ENCODE measurements around the gene PHKA2. TPM values are rescaled to one million over a fixed set of nuclear protein-coding genes. Genes with fewer than 3 reads are reported as not detected.
"Not testable (repeated sequence)": the region's sequence is repeated elsewhere in the genome, so short reads cannot be mapped to it uniquely, and the experiment has no call there.

PHKA2 gene
- polyA plus RNA-seq, 2 of the 4 experiments (the other 2 are of a cell fraction), result 16.1 to 21.2 TPM

DNA sequence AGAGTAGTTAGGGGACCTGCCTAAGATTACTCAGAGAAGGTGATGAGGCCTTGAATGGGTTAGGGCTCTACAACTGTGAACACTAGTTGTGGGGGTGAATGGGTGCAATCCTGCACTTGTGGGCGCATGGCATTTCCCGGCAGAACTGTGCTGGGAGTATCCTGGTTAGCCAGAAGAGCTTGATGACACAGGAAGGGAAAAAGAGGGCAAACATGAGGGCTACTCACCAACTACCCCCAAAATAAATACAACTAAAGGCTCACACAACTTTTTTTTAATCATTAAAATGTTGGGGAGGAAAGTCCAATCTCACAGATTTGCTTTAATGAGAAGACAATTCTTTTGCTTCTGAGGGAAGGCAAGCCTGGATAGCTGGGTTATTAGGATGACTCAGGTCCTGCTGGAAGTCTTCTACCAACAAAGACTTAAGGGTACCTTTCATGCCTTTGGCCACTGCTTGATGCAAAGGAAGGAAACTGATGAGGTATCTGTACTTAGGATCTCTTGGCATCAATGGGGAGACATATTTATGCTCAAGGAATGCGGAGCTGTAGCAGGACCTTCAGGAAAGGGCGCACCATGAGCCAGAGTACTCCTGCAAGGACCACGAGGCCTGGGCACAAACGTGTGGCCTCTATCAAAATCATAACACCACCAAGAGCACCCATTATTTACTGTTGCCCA is 2.6 kb downstream of the PHKA2 start (continued):
- no peak for TF ChIP-seq CBX8 (IDR thresholded peaks at IDR 0.05)
- TF ChIP-seq, protein P1, sequence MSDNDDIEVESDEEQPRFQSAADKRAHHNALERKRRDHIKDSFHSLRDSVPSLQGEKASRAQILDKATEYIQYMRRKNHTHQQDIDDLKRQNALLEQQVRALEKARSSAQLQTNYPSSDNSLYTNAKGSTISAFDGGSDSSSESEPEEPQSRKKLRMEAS (IDR thresholded peaks at IDR 0.05), result no peak

- FAIRE-seq; H3K27ac ChIP-seq; H3K4me2 ChIP-seq; H3K4me3 ChIP-seq; H3K9me3 ChIP-seq; DNase-seq (ENCODE audit: low read depth in 1 of 2, low spot score in 1 of 2); POLR2A ChIA-PET; ATAC-seq: not testable (repeated sequence)
- CTCF ChIA-PET, result interaction anchor here (0.7 to 1.0 kb wide), 2 partner anchors 16 to 28 kb away, joined by 3 read pairs; no protein-coding TSS in a partner anchor
- H3K4me1 ChIP-seq, result peaks cover 19% of the 10 kb centered on the region; the same call in 2 of the 3 replicates
- WGBS (ENCODE audit: missing lambda C conversion rate), result 85% methylated on average over 5 of the region's 6 CpGs
Measured at GRCh38 chrX:18980262-18980661, 3.7 kb downstream of the PHKA2 start.

DNA sequence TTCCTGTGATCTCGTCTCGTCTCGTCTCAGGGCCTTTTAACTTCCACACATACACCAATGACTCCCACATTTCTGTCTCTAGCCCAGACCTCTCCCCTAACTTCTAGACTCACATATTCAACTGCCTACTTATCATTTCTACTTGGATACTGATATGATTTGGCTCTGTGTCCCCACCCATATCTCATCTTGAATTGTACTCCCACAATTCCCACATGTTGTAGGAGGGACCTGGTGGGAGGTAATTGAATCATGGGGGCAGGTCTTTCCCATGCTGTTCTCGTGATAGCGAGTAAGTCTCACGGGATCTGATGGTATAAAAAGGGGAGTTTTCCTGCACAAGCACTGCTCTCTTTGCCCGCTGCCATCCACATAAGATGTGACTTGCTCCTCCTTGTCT is 8.9 kb downstream of the PHKA2 start:
- 96% methylated on average over 7 of the region's 7 CpGs for WGBS (ENCODE audit: missing lambda C conversion rate)
- ChIA-PET CTCF (no interaction called here), POLR2A (no interaction called here)
- Histone ChIP-seq H3K4me2 (no peak overlapping the region), H3K9me3 (no peaks in the 10 kb centered on the region), H3K27ac (no peak overlapping the region), H3K4me1 (0 out of 3 replicates have a peak, but pooled peaks cover 4% of the 10 kb centered on the region), H3K4me3 (no peak overlapping the region)
- TF ChIP-seq NR3C1 (IDR thresholded peaks at IDR 0.05) (no peak), ZC3H11A (IDR thresholded peaks at IDR 0.05) (no peak), RFX5 (IDR thresholded peaks at IDR 0.05) (no peak), RARB (CRISPR knock-in tag; IDR thresholded peaks at IDR 0.05) (no peak), CEBPB (IDR thresholded peaks at IDR 0.05) (no peak), ZFP36 (IDR thresholded peaks at IDR 0.05; ENCODE audit: borderline replicate concordance, partially characterized antibody) (no peak), ESRRA (IDR thresholded peaks at IDR 0.05; ENCODE audit: borderline replicate concordance, low read length) (no peak), FOSB (CRISPR knock-in tag; IDR thresholded peaks at IDR 0.05) (no peak), NFE2L2 (conservative IDR thresholded peaks at IDR 0.05; ENCODE audit: low read length) (no peak), NPAS2 (CRISPR knock-in tag; IDR thresholded peaks at IDR 0.05; ENCODE audit: borderline replicate concordance) (no peak), RAD21 (conservative IDR thresholded peaks at IDR 0.05 in 1 of 2, IDR thresholded peaks at IDR 0.05 in 1 of 2) (no peak)
- ATAC-seq, result no peak
- no peak for FAIRE-seq
- no peak for DNase-seq (ENCODE audit: low read depth in 1 of 2, low spot score in 1 of 2)

DNA sequence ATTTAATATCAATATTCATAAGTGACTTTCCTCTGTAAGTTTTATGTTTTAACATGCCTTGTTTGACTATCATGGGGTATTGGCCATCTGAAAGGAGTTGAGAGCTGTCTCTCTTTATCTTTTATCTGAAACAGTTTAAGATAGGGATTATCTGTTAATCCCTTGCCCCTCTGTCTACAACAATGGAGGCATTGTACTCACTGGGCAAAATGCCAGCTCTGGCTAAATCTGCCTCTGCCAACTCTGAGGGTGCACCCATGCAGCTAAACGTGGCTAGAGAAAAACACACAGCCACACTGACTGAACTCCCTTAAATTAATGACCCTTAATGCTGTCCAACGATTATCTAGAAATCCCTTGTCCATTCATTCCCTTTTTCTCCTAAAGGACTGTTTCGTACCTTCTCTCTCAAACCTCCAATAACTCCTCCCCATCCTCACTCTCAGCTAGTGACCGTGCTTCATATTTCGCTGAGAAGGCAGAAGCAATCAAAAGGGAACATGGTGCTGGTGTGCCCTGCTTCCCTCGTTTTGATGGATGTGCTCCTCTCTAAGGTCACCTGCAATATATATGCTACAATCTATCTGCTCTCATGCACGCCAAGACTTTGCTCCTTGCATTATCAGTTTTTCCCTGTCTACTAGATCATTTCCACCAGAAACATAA is 10.3 kb downstream of the PHKA2 start:
- WGBS (ENCODE audit: missing lambda C conversion rate), result 80% methylated on average over 7 of the region's 7 CpGs
- TF ChIP-seq HOXB13 (CRISPR knock-in tag; IDR thresholded peaks at IDR 0.05; ENCODE audit: low read depth) (no peak), KDM1A (IDR thresholded peaks at IDR 0.05; ENCODE audit: low read depth) (no peak), MAFK (IDR thresholded peaks at IDR 0.05; ENCODE audit: partially characterized antibody) (no peak), JUN (IDR thresholded peaks at IDR 0.05) (no peak), POLR2A (IDR thresholded peaks at IDR 0.05; ENCODE audit: low read length) (no peak), RCOR1 (IDR thresholded peaks at IDR 0.05; ENCODE audit: low read depth, low read length) (no peak), BHLHE40 (IDR thresholded peaks at IDR 0.05; ENCODE audit: low read depth, low read length) (no peak), EP300 (IDR thresholded peaks at IDR 0.05) (no peak), EHF (CRISPR knock-in tag; IDR thresholded peaks at IDR 0.05) (no peak), SREBF2 (IDR thresholded peaks at IDR 0.05) (no peak), RNF2 (IDR thresholded peaks at IDR 0.05; ENCODE audit: borderline replicate concordance, low read depth) (no peak), FOSB (CRISPR knock-in tag; IDR thresholded peaks at IDR 0.05) (no peak), GATA3 (IDR thresholded peaks at IDR 0.05; ENCODE audit: borderline replicate concordance) (no peak)
- TF ChIP-seq, protein P2, sequence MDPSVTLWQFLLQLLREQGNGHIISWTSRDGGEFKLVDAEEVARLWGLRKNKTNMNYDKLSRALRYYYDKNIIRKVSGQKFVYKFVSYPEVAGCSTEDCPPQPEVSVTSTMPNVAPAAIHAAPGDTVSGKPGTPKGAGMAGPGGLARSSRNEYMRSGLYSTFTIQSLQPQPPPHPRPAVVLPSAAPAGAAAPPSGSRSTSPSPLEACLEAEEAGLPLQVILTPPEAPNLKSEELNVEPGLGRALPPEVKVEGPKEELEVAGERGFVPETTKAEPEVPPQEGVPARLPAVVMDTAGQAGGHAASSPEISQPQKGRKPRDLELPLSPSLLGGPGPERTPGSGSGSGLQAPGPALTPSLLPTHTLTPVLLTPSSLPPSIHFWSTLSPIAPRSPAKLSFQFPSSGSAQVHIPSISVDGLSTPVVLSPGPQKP (IDR thresholded peaks at IDR 0.05; ENCODE audit: low read depth, low read length), result no peak
- TF ChIP-seq, protein P3, sequence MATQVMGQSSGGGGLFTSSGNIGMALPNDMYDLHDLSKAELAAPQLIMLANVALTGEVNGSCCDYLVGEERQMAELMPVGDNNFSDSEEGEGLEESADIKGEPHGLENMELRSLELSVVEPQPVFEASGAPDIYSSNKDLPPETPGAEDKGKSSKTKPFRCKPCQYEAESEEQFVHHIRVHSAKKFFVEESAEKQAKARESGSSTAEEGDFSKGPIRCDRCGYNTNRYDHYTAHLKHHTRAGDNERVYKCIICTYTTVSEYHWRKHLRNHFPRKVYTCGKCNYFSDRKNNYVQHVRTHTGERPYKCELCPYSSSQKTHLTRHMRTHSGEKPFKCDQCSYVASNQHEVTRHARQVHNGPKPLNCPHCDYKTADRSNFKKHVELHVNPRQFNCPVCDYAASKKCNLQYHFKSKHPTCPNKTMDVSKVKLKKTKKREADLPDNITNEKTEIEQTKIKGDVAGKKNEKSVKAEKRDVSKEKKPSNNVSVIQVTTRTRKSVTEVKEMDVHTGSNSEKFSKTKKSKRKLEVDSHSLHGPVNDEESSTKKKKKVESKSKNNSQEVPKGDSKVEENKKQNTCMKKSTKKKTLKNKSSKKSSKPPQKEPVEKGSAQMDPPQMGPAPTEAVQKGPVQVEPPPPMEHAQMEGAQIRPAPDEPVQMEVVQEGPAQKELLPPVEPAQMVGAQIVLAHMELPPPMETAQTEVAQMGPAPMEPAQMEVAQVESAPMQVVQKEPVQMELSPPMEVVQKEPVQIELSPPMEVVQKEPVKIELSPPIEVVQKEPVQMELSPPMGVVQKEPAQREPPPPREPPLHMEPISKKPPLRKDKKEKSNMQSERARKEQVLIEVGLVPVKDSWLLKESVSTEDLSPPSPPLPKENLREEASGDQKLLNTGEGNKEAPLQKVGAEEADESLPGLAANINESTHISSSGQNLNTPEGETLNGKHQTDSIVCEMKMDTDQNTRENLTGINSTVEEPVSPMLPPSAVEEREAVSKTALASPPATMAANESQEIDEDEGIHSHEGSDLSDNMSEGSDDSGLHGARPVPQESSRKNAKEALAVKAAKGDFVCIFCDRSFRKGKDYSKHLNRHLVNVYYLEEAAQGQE (IDR thresholded peaks at IDR 0.05), result no peak
- TF ChIP-seq, protein P4, sequence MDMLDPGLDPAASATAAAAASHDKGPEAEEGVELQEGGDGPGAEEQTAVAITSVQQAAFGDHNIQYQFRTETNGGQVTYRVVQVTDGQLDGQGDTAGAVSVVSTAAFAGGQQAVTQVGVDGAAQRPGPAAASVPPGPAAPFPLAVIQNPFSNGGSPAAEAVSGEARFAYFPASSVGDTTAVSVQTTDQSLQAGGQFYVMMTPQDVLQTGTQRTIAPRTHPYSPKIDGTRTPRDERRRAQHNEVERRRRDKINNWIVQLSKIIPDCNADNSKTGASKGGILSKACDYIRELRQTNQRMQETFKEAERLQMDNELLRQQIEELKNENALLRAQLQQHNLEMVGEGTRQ (IDR thresholded peaks at IDR 0.05), result no peak

More for the DNA sequence above, 10.3 kb downstream of the PHKA2 start:
- DNase-seq (ENCODE audit: low read depth in 1 of 2, low spot score in 1 of 2) (no peak), ATAC-seq (no peak), FAIRE-seq (no peak)
- no peak overlapping the region for H3K4me2 ChIP-seq
- 0 out of 3 replicates have a peak, but pooled peaks cover 4% of the 10 kb centered on the region for H3K4me1 ChIP-seq
- CTCF ChIA-PET, result no interaction called here
- H3K4me3 ChIP-seq, result no peak overlapping the region
- no peak overlapping the region for H3K27ac ChIP-seq
- H3K9me3 ChIP-seq, result no peaks in the 10 kb centered on the region
- POLR2A ChIA-PET, result interaction anchor here (1.2 kb wide), 1 partner anchor 9 kb away, joined by 3 read pairs; no protein-coding TSS in a partner anchor

Data from A549 (cell line).